ENCODE results near the gene ZMYND15. TPM values are rescaled to one million over a fixed set of nuclear protein-coding genes. Genes with fewer than 3 reads are reported as not detected.
"Not testable (repeated sequence)": the region's sequence is repeated elsewhere in the genome, so short reads cannot be mapped to it uniquely, and the experiment has no call there.

The ZMYND15 gene, protein sequence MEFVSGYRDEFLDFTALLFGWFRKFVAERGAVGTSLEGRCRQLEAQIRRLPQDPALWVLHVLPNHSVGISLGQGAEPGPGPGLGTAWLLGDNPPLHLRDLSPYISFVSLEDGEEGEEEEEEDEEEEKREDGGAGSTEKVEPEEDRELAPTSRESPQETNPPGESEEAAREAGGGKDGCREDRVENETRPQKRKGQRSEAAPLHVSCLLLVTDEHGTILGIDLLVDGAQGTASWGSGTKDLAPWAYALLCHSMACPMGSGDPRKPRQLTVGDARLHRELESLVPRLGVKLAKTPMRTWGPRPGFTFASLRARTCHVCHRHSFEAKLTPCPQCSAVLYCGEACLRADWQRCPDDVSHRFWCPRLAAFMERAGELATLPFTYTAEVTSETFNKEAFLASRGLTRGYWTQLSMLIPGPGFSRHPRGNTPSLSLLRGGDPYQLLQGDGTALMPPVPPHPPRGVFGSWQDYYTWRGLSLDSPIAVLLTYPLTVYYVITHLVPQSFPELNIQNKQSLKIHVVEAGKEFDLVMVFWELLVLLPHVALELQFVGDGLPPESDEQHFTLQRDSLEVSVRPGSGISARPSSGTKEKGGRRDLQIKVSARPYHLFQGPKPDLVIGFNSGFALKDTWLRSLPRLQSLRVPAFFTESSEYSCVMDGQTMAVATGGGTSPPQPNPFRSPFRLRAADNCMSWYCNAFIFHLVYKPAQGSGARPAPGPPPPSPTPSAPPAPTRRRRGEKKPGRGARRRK
- total RNA-seq = 0.20 TPM
- long read RNA-seq = 0 reads

DNA sequence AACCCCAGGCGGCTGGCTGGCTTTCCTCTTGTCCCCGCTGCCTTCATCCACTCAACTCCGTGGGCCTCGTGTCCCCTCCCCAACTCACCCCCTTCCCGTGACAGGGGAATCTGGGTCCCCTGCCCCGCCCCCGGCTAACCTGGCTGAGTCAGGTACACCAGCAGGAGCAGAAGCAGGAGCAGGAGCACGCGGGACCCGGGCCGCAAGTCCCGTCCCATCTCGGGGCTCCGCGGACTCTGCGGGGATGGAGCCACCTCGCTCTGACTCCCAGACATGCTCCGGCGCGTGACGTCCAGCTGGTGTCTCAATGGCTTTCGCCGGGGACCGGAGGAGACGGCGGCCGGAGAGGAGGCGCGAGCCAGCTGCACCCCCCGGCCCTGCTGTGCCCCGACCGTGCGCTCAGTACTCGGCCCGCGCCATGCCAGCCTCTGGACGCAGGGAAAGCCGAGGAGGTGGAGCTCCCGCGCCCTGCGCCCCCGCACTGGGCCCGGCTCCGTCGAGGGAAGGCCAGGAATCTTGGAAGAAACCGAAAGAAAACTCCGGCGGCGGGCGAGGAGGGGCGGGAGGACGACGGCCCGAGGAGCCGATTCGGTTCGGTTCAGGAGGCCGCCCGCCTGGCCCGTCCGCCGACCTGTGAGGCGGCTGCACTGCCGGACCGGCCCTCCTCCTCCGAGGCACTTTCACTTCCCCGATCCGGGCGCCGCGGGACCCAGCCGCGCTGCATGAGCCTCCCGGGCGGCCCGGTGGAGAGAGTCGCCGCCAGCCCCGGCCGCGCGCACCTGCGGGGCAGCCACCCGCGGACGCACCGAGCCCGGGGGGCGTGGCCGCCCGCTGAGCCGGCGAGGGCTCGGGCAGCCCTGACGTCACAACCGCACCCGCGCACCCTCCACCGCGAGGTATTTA, at the start of gene ZMYND15, which contains the start of gene CXCL16:
ZMYND15 (plus strand) TSS at position 712 of the 903 bp plus-strand sequence. CDS start 716 bp downstream, outside the sequence.
CXCL16 (minus strand) TSS at position 807 of the 903 bp plus-strand sequence; CDS start at position 218, 589 bp downstream.
- DNase-seq (peak; percentile 74), ATAC-seq (peak; percentile 81)
- intact Hi-C loops (cut with micrococcal nuclease) = no loop called here

DNA sequence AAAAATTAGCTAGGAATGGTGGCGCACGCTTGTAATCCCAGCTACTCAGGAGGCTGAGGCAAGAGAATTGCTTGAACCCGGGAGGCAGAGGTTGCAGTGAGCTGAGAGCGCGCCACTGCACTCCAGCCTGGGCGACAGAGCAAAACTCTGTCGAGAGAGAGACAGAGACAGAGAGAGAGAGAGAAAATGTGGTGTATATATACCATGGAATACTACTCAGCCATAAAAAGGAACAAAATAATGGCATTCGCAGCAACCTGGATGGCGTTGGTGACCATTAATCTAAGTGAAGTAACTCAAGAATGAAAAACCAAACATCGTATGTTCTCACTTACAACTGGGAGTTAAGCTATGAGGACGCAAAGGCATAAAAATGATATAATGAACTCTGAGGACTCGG, 49.8 kb upstream of the ZMYND15 start:
- intact Hi-C loops (cut with micrococcal nuclease); ATAC-seq; DNase-seq: not testable (repeated sequence)

DNA sequence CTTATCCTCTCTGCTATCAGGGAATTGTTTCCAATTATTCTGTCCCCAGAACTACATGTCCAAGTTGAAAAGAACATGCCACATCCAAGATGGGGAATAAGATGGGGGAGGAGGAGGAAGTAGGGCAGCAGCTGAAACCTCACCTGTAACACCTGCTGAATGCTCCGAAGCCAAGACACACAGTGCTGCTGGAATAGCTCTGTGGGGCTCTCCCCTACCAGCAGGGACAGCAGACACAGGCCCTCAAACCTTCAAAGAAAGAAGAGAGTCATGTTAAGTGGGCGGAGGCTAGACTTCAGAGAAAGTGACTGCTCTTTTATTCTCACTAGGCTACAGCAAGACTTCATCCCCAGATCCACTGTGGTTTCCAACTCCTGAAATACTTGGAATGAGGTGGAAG, 48.9 kb upstream of the ZMYND15 start:
- ATAC-seq (no peak), DNase-seq (no peak)
- intact Hi-C loops (cut with micrococcal nuclease) = no loop called here

DNA sequence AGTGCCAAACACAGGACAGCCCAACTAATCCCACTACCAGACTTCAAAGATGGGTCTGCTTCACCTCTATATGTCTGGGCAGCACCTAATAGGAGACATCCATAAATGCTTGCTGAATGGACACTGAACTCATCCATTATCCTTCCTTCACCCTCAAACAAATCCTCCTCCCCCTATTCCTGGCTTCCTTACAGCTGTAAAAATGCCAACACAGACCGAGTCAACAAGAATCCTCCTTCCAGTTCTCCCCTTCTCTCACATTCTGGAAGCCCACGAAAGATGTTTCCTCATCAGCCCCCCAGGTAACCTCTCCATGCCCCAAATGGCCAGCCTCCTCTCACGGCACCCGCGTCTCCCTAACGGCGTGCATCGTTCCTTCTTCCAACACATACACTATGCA, 47.9 kb upstream of the ZMYND15 start:
- ATAC-seq (no peak), DNase-seq (no peak)
- intact Hi-C loops (cut with micrococcal nuclease) = no loop called here

DNA sequence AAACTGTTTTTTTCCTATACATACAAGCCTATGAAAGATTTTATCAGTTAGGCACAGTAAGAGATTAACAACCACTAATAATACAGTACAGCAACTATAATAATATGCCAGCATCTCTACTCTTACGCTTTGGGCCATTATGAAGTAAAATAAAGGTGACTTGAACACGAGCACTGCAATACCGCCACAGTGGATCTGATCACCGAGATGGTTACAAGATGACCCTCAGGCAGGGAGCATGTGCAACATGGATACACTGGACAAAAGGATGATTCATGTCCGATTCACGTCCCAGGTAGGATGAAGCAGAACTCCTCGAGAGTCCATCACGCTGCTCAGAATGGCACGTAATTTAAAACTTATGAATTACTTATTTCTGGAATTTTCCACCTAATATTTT, 46.2 kb upstream of the ZMYND15 start:
- ATAC-seq (no peak), DNase-seq (no peak)
- intact Hi-C loops (cut with micrococcal nuclease) = no loop called here

DNA sequence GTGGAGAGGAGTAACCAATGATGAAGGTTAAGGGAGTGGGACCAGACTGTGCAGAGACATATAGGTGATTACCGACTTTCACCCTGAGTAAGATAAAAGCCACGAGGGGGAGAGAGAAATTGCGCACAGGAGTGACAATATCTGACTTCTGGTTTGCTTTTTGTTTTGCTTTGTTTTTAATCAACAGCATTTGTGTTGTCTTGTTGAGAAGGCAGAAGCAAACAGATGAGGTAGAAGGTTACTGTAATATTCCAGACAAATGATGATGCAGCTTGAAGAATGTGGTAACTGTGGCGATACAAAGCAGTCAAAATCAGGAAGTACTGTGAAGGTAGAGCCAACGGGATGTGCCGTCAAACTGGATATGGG, 43.2 kb upstream of the ZMYND15 start:
- ATAC-seq (no peak), DNase-seq (no peak)
- intact Hi-C loops (cut with micrococcal nuclease) = no loop called here

DNA sequence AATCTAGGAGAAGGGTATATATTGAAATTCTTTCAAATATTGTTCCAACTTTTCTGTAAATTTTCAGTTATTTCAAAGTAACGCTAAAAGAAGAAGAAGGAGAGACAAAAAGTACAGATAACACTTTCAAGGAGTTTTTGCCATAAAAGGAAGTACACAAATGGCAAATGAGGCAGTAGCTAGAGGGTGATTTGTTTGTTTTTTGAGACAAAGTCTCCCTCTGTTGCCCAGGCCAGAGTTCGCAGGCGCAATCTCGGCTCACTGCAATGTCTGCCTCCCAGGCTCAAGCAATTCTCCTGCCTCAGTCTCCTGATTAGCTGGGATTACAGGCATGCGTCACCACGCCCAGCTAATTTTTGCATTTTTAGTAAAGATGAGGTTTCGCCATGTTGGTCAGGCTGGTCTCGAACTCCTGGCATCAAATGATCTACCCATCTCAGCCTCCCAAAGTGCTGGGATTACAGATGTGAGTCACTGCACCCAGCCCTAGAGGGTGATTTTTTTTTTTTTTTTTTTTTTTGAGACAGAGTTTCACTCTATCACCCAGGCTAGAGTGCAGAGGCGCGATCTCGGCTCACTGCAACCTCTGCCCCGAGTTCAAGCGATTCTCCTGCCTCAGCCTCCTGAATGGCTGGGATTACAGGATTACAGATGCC, 40.1 kb upstream of the ZMYND15 start:
- ATAC-seq; intact Hi-C loops (cut with micrococcal nuclease); DNase-seq: not testable (repeated sequence)

DNA sequence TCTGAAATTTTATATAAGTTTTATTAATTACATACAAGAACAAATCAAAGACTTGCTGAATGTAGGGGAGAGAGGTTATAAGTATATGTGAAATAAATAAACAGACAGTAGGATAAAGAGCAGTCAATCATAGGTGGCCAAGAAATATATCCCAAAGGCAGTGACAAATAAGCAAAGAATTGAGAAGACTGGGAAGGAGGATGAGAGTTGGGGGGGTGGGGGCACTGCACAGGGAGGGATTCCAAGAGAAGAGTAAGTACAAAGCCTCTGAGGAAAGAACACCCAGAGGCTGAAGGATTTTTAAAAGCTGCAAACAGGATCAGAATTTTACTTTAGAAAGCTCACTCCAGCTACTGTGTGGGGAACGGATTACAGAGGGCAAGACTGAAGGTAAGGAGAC, 38.5 kb upstream of the ZMYND15 start:
- intact Hi-C loops (cut with micrococcal nuclease) = no loop called here
- ATAC-seq (no peak), DNase-seq (no peak)

DNA sequence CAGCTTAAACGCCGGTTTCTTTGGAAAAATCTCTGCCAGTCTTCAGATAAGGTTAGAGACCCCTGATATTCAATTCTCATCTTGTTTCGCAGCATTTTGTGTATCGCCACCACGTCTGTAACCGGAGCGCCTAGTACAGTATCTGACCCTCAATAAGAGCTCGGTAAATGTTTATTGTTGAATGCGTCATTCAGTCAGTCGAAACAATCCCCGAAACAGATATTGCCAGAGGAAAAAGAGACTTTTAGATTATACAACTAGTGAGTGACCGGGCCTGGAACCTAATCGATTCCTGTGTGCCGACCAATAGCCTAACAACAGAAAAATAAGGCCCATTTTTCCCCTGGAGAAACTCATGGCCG, 36.3 kb upstream of the ZMYND15 start:
- no peak for ATAC-seq
- no peak for DNase-seq
- intact Hi-C loops (cut with micrococcal nuclease) = no loop called here

DNA sequence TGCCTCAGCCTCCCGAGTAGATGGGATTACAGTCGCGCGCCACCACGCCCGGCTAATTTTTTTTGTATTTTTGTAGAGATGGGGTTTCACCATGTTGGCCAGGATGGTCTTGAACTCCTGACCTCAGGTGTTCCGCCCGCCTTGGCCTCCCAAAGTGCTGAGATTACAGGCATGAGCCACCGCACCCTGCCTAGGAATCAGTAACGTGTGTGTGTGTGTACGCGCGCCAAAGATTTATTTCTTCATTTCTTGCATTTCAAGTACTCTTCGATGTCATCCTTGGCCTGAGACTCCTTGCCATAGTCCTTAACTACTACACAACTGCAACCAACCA, 35.1 kb upstream of the ZMYND15 start:
- ATAC-seq; intact Hi-C loops (cut with micrococcal nuclease); DNase-seq: not testable (repeated sequence)

DNA sequence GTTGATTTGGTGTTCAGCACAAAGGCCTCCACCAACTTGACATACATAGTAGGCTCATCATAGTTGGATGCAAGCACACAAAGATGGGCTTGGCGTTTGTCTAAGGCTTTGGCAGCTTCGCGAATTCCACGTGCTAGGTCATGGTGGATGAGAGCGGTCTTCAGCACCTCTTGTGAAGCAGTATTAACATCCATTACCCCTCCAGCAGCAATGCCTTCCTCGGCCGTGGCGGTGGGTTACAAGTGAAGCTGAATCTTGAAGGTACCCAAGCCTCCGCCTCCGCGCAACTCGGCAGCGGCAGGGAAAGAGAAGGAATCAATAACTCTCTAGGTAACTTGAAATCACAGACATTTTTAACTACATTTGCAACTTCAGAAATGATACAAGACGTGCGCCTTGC, 34.6 kb upstream of the ZMYND15 start:
- DNase-seq (no peak), ATAC-seq (no peak)
- intact Hi-C loops (cut with micrococcal nuclease) = no loop called here

DNA sequence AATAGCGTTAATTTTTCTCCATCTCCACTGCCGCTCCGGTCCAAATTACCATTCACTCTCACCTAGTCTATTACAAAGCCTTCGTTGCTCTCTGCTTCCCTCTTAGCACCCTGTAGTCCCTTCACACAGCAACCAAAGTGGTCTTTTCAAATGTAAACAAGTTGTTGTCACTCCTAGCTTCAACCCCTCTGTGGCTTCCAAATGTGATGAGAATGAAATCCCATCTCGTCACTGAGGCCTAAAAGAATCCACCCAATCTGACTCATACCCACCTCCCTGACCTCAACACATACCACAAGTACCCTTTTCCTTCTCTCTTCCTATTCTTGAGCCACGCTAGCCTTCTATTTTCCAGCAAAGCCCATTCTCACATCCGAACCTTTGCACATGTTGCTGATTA, 33.5 kb upstream of the ZMYND15 start:
- intact Hi-C loops (cut with micrococcal nuclease) = no loop called here
- ATAC-seq (no peak), DNase-seq (no peak)

DNA sequence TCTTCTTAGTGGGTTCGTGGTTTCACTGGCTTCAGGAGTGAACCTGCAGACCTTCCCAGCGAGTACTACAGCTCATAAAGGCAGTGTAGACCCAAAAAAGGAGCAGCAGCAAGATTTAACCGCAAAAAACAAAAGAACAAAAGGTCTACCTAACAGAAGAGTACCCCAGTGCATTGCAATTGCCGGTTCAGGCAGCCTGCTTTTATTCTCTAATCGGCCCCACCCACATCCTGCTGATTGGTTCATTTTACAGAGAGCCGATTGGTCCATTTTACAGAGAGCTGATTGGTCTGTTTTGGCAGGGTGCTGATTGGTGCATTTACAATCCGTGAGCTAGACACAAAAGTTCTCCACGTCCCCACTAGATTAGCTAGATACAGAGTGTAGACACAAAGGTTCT, 31.2 kb upstream of the ZMYND15 start:
- intact Hi-C loops (cut with micrococcal nuclease) = no loop called here
- DNase-seq = no peak
- ATAC-seq = no peak

DNA sequence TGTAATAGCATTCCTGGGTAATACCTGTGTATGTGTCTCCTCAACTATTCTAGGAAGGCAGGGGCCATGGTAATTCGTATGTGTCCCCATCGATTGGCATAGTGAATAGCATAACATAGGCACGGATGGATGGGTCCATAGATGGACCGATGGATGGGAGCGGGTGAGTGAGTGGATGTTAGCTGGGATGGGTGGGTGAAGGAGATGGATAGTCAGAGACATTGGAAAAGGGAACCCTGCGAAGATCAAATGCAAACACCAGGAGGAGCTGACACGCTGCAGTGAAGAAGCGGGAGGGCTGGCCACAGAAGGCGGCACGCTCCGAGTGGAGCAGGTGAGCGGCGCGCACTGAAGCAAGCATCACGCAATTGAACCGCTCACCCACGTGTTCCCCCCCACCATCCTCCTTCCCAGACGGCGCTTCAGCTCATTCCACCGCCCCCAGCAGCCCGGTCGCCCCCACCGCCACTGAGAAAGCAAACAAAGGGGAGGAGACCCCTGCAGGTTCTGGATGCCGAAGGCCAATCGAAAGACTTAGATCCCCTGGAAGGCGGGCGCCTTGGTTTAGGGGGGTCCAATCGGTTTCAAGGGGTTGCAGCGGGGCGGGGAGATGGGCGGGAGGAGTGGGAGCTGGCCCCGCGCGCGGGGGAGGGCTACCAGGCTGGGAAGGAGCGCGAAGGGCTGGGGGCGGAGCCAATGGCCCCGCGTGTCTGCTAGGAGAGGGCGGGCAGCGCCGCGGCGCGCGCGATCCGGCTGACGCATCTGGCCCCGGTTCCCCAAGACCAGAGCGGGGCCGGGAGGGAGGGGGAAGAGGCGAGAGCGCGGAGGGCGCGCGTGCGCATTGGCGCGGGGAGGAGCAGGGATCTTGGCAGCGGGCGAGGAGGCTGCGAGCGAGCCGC, 29.6 kb upstream of the ZMYND15 start, which contains the start of gene ARRB2:
ARRB2 (plus strand) TSS at position 839 of the 899 bp plus-strand sequence. CDS start 90 bp downstream, outside the sequence.
- ATAC-seq (peak; percentile 93), DNase-seq (peak; percentile 99)
- intact Hi-C loops (cut with micrococcal nuclease) = loop anchor here (10.0 kb wide), 1 partner anchor 185 kb away; the partner anchor contains the start of gene C17orf107

DNA sequence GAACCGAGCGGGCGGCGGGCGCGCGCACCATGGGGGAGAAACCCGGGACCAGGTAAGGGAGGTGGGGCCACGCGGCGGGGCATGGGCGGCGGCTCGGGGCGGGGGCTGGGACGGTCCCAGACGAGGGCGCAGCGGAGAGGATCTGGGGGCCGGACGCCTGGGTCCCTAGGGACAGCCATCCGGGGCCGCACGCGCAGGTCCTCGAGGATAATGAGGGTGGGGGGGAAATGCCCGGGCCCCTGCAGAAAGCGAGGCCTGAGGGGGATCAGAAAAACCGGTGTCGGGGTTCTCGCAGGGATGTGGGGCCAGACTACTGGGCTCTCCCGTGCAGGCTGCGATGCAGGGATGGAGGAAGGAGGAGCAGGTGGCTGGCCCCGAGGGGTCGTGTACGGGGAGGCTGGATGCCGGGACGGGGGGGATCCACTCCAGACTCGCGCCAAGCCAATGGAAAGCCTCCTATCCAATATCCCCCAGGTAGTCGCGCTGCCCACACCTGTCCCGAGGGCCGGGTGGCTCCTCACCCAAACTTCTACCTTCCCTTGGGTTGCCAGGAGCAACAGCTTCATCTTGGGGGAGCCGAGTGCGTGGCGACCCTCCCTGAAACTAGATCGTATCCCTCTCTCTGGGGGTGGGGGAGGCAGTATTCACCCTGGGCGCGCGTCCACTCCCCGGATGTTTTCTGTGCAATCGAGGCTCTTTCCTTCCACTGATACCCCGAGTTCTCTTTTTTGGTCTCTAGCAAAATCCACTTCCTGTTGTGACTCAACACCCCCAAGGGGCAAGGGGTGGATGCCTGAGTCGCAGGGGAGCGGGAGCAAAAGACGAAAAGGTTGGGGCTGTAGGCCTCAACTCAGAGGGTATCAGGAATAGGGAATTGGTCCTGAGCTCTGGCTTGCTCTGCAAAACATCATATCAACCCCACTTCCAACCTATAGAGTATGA, 28.7 kb upstream of the ZMYND15 start:
- DNase-seq (peak; percentile 49), ATAC-seq (peak; percentile 3)
- intact Hi-C loops (cut with micrococcal nuclease) = loop anchor here (10.0 kb wide), 1 partner anchor 184 kb away; the partner anchor contains the start of gene C17orf107

DNA sequence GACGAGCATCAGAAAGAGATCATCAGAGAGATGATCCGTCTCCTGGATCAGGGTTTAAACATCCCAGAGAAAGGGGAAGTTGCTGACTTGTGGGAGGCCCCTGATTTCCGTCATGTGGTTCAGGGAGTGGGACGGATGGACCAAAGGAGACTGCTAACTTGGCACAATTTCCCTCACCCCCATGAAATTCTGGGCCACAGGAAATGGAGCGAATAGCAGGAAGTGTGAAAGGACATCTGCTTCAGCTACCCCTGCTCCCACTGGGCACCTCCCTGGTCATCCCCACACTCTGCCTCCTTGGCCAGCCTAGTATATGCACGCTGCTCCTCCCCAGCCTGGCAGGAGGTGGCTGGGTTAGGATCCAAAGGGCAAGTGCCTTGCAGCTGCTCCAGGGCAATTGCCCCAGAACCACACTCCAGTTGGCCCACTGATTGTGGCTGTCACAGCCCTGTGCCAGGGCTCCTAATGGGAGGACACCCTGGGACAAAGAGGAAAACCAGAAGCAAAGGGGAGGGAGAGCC, 27.9 kb upstream of the ZMYND15 start:
- ATAC-seq = peak; percentile 1
- intact Hi-C loops (cut with micrococcal nuclease) = loop anchor here (10.0 kb wide), 1 partner anchor 183 kb away; the partner anchor contains the start of gene C17orf107

More for the DNA sequence above, 27.9 kb upstream of the ZMYND15 start:
- DNase-seq = peak; percentile 56

Measured in left ventricle myocardium superior (tissue), 1 donor.